ENCODE results near the gene ICOSLG. TPM values are rescaled to one million over a fixed set of nuclear protein-coding genes. Genes with fewer than 3 reads are reported as not detected.

The ICOSLG gene
- total and polyA plus RNA-seq, 2 of the 13 experiments (the other 11 are each of a cell fraction or from before 2014, with no cell fraction given) = 0.51 to 1.3 TPM

- TF ChIP-seq ZNF687 (CRISPR knock-in tag; IDR thresholded peaks at IDR 0.05) = no peak
- TF ChIP-seq, protein P1, sequence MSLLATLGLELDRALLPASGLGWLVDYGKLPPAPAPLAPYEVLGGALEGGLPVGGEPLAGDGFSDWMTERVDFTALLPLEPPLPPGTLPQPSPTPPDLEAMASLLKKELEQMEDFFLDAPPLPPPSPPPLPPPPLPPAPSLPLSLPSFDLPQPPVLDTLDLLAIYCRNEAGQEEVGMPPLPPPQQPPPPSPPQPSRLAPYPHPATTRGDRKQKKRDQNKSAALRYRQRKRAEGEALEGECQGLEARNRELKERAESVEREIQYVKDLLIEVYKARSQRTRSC (CRISPR knock-in tag; IDR thresholded peaks at IDR 0.05; ENCODE audit: low read depth) = no peak
- TF ChIP-seq, protein P2, sequence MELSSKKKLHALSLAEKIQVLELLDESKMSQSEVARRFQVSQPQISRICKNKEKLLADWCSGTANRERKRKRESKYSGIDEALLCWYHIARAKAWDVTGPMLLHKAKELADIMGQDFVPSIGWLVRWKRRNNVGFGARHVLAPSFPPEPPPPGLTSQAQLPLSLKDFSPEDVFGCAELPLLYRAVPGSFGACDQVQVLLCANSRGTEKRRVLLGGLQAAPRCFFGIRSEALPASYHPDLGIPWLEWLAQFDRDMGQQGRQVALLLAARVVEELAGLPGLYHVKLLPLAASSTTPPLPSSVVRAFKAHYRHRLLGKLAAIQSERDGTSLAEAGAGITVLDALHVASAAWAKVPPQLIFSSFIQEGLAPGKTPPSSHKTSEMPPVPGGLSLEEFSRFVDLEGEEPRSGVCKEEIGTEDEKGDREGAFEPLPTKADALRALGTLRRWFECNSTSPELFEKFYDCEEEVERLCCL (CRISPR knock-in tag; IDR thresholded peaks at IDR 0.05; ENCODE audit: borderline replicate concordance) = no peak
- TF ChIP-seq GLMP (CRISPR knock-in tag; IDR thresholded peaks at IDR 0.05; ENCODE audit: borderline replicate concordance) = no peak
Observed at GRCh38 chr21:44282370-44282769, 41.6 kb upstream of the ICOSLG start (continued).

- DNase-seq (ENCODE audit: low spot score) = no peak
- FAIRE-seq = no peak
- WGBS (ENCODE audit: low lambda C conversion rate) = 78% methylated on average over 6 of the region's 9 CpGs
- TF ChIP-seq SCMH1 (CRISPR knock-in tag; IDR thresholded peaks at IDR 0.05; ENCODE audit: borderline replicate concordance) (no peak), POLR2G (IDR thresholded peaks at IDR 0.05; ENCODE audit: low read depth, low read length) (no peak), RXRA (CRISPR knock-in tag; IDR thresholded peaks at IDR 0.05) (no peak), ZNF773 (CRISPR knock-in tag; IDR thresholded peaks at IDR 0.05; ENCODE audit: borderline replicate concordance) (no peak), GATAD1 (CRISPR knock-in tag; IDR thresholded peaks at IDR 0.05) (no peak), ZBTB1 (CRISPR knock-in tag; IDR thresholded peaks at IDR 0.05; ENCODE audit: borderline replicate concordance) (no peak), TGIF2 (CRISPR knock-in tag; IDR thresholded peaks at IDR 0.05) (no peak), SIX1 (CRISPR knock-in tag; IDR thresholded peaks at IDR 0.05; ENCODE audit: borderline replicate concordance) (no peak), TBX2 (CRISPR knock-in tag; IDR thresholded peaks at IDR 0.05; ENCODE audit: borderline replicate concordance) (no peak), ZFP36 (IDR thresholded peaks at IDR 0.05; ENCODE audit: borderline replicate concordance, low read depth, low read length, partially characterized antibody) (no peak), AKAP8 (CRISPR knock-in tag; IDR thresholded peaks at IDR 0.05) (no peak), ZNF589 (CRISPR knock-in tag; conservative IDR thresholded peaks at IDR 0.05) (no peak), SSRP1 (CRISPR knock-in tag; IDR thresholded peaks at IDR 0.05) (no peak)
Observed at GRCh38 chr21:44281801-44282200, 41.1 kb upstream of the ICOSLG start.

More at GRCh38 chr21:44281801-44282200, 41.1 kb upstream of the ICOSLG start:
- H3K79me2 ChIP-seq (ENCODE audit: insufficient read depth, low read length) = no peaks in the 10 kb centered on the region
- BruUV-seq (replicated peaks) = no TSS peak
- H2AFZ ChIP-seq (ENCODE audit: low read length) = no peak overlapping the region
- no peaks in the 10 kb centered on the region for H3K9me3 ChIP-seq (ENCODE audit: low read length)
- no peaks in the 10 kb centered on the region for H3K4me1 ChIP-seq (ENCODE audit: insufficient read depth, low read length)
- in situ Hi-C loops (cut with HindIII; ENCODE audit: extremely low pct_ligation_motif_present, low pct_unique_long_range_greater_than_20kb) (no loop called here), intact Hi-C loops (cut with micrococcal nuclease; ENCODE audit: unreplicated experiment) (no loop called here)
- H3K4me2 ChIP-seq (ENCODE audit: low read depth, low read length) = no peak overlapping the region
- POLR2A ChIA-PET = no interaction called here
- peaks cover 4 to 33% of the 10 kb centered on the region in 2 experiments for H3K27me3 ChIP-seq (ENCODE audit: control insufficient read depth in 1 of 2, insufficient read depth in 2 of 2, low read length in 2 of 2)
- no peak overlapping the region for H3K4me3 ChIP-seq (replicated peaks in 1 of 3; ENCODE audit: insufficient read depth in 1 of 3, low read depth in 2 of 3, low read length in 3 of 3)
- H3K27ac ChIP-seq (ENCODE audit: extremely low read length, insufficient read depth, low read length) = no peak overlapping the region
- CTCF ChIA-PET (ENCODE audit: low intra/inter-chr PET ratio, low total read pairs) = no interaction called here
- H3K36me3 ChIP-seq (replicated peaks in 1 of 2; ENCODE audit: control insufficient read depth in 1 of 2, insufficient read depth in 2 of 2, low read length in 2 of 2) = no peaks in the 10 kb centered on the region
- no peak overlapping the region for H3K9ac ChIP-seq (ENCODE audit: insufficient read depth, low read depth, low read length)
- 0 out of 3 replicates have a peak, but pooled peaks have one; percentile 20 for ATAC-seq
- H4K20me1 ChIP-seq (ENCODE audit: insufficient read depth, low read length) = no peaks in the 10 kb centered on the region
